Upper lobe of right lung (tissue), 1 donor: ENCODE results near the gene GPSM1. TPM values are rescaled to one million over a fixed set of nuclear protein-coding genes. Genes with fewer than 3 reads are reported as not detected.

Source experiments
- ATAC-seq: fragments of 200-7000 bp; cut with Tn5 transposase; one replicate; pipeline ENCODE4 v1.9.1; 2020; ENCODE audit warnings: mild to moderate bottlenecking, moderate library complexity
- DNase-seq: peaks from one replicate; pipeline ENCODE4 v3.0.0-alpha.2; 2020
- H3K27ac ChIP-seq: fragments of 200-600 bp; one replicate; pipeline ENCODE4 v1.8.0; 2022
- H3K27me3 ChIP-seq: fragments of 200-600 bp; one replicate; pipeline ENCODE4 v1.8.0; 2022; ENCODE audit warnings: mild to moderate bottlenecking
- H3K36me3 ChIP-seq: fragments of 200-600 bp; one replicate; pipeline ENCODE4 v1.8.0; 2022
- H3K4me1 ChIP-seq: fragments of 200-600 bp; one replicate; pipeline ENCODE4 v1.8.0; 2022
- H3K4me3 ChIP-seq: fragments of 200-600 bp; one replicate; pipeline ENCODE4 v1.8.0; 2022; ENCODE audit warnings: mild to moderate bottlenecking
- H3K9me3 ChIP-seq: fragments of 200-600 bp; one replicate; pipeline ENCODE4 v1.8.0; 2022
- CTCF ChIP-seq: fragments of 200-600 bp; IDR thresholded peaks from one replicate; pipeline ENCODE4 v1.8.0; 2022; ENCODE audit warnings: antibody characterized with exemption
- intact Hi-C: fragments of 100-400 bp; cut with DNase I; formaldehyde crosslinking; loops from one replicate; pipeline ENCODE4 v1.11.0; 2022
- total RNA-seq: library from RNA; stranded (reverse); fragmentation: NEBNext Ultra II Directional; extraction: Animal tissue kit (Norgen Biotek cat#: 25700); gene quantifications from one replicate; pipeline ENCODE4 v1.2.1, GENCODE V29; 2021
- donor health status: DM: no; HTN: yes; CAD: no; lungs with severe emphysema.

The GPSM1 gene
- total RNA-seq, 1 donor from 2014 or later: 27.3 TPM

DNA sequence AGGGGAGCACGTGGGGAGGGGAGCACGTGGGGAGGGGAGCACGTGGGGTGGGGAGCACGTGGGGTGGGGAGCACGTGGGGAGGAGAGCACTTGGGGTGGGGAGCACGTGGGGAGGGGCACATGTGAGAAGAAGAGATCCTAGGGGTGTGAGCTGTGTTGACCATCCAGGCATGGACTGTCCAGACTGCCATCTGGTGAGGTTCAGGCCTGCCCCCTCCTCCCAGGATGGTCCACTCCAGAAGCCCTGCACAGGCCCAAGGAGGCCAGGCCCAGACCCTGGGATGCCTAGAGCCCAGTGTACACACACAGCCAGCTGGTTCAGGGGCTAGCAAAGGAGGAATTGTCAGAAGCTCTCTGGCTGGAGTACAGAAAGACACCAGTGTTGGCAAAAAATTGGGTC is 70.3 kb downstream of the GPSM1 start:
- Histone ChIP-seq H3K27ac (no peak overlapping the region), H3K36me3 (peaks cover 44% of the 10 kb centered on the region), H3K27me3 (no peaks in the 10 kb centered on the region), H3K9me3 (no peaks in the 10 kb centered on the region), H3K4me1 (peaks cover 18% of the 10 kb centered on the region), H3K4me3 (no peak overlapping the region)
- no peak for DNase-seq
- intact Hi-C loops: no loop called here
- ATAC-seq: no peak
- no peak for TF ChIP-seq CTCF

DNA sequence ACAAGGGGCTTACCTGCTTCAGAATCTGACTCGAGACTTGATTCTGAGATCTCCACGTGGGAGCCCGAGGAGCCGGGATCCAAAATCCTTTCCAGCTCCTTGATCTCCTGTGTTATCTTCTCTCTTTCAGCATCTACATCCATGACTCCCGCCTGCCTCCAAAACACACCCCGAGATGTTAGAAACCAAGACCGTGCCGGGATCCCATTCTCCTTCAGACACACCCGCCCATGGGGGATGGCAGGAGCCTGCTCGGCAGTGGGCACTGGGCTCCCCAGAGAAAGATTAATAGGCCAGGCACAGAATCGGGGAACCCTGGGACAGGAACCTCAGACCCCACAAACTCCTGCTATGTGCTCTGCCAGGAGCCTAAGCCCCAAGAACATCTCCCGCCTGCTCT is 70.9 kb downstream of the GPSM1 start:
- H3K4me3 ChIP-seq: no peak overlapping the region
- H3K9me3 ChIP-seq: no peaks in the 10 kb centered on the region
- no peaks in the 10 kb centered on the region for H3K27me3 ChIP-seq
- peaks cover 40% of the 10 kb centered on the region for H3K36me3 ChIP-seq
- H3K4me1 ChIP-seq: peaks cover 18% of the 10 kb centered on the region
- no peak for DNase-seq
- no peak overlapping the region for H3K27ac ChIP-seq
- ATAC-seq: no peak
- TF ChIP-seq CTCF: no peak
- intact Hi-C loops: no loop called here

GRCh38 chr9:136399176-136400037 is 72.1 kb downstream of the GPSM1 start:
- peaks cover 18% of the 10 kb centered on the region for H3K4me1 ChIP-seq
- no peak for DNase-seq
- no peaks in the 10 kb centered on the region for H3K9me3 ChIP-seq
- intact Hi-C loops: no loop called here
- ATAC-seq: peak; percentile 12
- peak overlapping the region; percentile 72 for H3K27ac ChIP-seq
- peaks cover 42% of the 10 kb centered on the region for H3K36me3 ChIP-seq
- H3K27me3 ChIP-seq: no peaks in the 10 kb centered on the region
- H3K4me3 ChIP-seq: peak overlapping the region; percentile 92
- TF ChIP-seq CTCF: no peak

DNA sequence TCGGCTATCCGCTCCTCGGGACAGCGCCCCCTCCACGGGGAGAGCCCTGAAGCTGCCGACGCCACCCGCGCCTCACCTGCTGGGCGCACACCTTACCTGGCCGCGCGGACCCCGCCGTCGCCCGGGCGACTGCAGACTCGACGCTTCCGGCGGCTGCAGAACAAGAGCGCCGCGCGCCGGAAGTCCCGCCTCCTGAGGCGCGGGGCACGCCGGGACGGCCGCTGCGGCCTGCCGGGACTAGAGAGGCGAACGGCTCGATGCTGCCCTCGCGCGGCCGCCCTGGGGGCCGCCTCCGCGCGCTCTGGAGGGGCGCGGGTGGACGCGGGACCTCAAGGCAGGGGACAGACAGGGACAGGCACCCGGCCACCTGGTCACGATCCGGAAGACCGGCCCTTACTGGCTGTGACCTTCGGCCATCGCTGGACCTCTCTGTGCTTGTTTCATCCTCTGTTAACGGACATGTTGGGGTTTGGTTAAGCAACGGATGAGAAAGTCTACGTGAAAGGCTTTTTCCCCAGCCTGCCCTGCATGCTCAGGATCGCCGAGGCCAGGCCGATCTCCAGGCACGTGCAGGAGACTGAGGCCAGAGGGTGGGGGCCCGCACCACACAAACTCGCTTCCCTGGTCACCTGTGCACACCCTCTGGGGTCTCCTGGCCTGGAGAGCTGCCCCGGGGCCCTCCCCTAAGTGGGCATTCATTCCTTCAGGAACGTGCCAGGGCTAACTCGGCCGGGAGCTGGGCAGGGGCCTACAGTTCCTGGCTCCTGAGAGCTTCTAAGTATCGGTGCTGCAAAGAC is 72.9 kb downstream of the GPSM1 start, which contains the start of gene SNAPC4:
SNAPC4 (minus strand) TSS at position 133 of the 797 bp plus-strand sequence. CDS start 1,742 bp downstream, outside the sequence.
- intact Hi-C loops: no loop called here
- Histone ChIP-seq H3K9me3 (no peaks in the 10 kb centered on the region), H3K36me3 (peaks cover 42% of the 10 kb centered on the region), H3K4me1 (peaks cover 18% of the 10 kb centered on the region), H3K4me3 (peak within 1 kb of the TSS; percentile 92), H3K27ac (peak within 1 kb of the TSS; percentile 72), H3K27me3 (no peaks in the 10 kb centered on the region)
- ATAC-seq: peak; percentile 97
- DNase-seq: peak; percentile 94
- TF ChIP-seq CTCF: peak; percentile 89

GRCh38 chr9:136401173-136401922 is 74.0 kb downstream of the GPSM1 start:
- peaks cover 41% of the 10 kb centered on the region for H3K36me3 ChIP-seq
- TF ChIP-seq CTCF: no peak
- no peaks in the 10 kb centered on the region for H3K27me3 ChIP-seq
- ATAC-seq (no peak), DNase-seq (no peak)
- H3K4me3 ChIP-seq: no peak overlapping the region
- H3K4me1 ChIP-seq: peaks cover 18% of the 10 kb centered on the region
- no peak overlapping the region for H3K27ac ChIP-seq
- H3K9me3 ChIP-seq: no peaks in the 10 kb centered on the region
- intact Hi-C loops: no loop called here
